ENCODE results near the gene TPTE. TPM values are rescaled to one million over a fixed set of nuclear protein-coding genes. Genes with fewer than 3 reads are reported as not detected.
"Not testable (repeated sequence)": the region's sequence is repeated elsewhere in the genome, so short reads cannot be mapped to it uniquely, and the experiment has no call there.

The TPTE gene
- total RNA-seq, 1 donor from 2014 or later = not detected

- TF ChIP-seq, protein P1, sequence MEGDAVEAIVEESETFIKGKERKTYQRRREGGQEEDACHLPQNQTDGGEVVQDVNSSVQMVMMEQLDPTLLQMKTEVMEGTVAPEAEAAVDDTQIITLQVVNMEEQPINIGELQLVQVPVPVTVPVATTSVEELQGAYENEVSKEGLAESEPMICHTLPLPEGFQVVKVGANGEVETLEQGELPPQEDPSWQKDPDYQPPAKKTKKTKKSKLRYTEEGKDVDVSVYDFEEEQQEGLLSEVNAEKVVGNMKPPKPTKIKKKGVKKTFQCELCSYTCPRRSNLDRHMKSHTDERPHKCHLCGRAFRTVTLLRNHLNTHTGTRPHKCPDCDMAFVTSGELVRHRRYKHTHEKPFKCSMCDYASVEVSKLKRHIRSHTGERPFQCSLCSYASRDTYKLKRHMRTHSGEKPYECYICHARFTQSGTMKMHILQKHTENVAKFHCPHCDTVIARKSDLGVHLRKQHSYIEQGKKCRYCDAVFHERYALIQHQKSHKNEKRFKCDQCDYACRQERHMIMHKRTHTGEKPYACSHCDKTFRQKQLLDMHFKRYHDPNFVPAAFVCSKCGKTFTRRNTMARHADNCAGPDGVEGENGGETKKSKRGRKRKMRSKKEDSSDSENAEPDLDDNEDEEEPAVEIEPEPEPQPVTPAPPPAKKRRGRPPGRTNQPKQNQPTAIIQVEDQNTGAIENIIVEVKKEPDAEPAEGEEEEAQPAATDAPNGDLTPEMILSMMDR (IDR thresholded peaks at IDR 0.05; ENCODE audit: partially characterized antibody, unreplicated experiment) = no peak
- Mint-ChIP-seq H3K4me3 (ENCODE audit: unreplicated experiment) (no peak overlapping the region), H3K27ac (ENCODE audit: unreplicated experiment) (no peak overlapping the region), H3K9me3 (ENCODE audit: unreplicated experiment) (peaks cover 3% of the 10 kb centered on the region), H3K27me3 (ENCODE audit: unreplicated experiment) (no peaks in the 10 kb centered on the region), H3K36me3 (ENCODE audit: unreplicated experiment) (no peaks in the 10 kb centered on the region), H3K4me1 (ENCODE audit: low read depth, unreplicated experiment) (no peaks in the 10 kb centered on the region)
- DNase-seq = no peak
Observed at GRCh38 chr21:10639123-10639522, 117.7 kb downstream of the TPTE start.

DNA sequence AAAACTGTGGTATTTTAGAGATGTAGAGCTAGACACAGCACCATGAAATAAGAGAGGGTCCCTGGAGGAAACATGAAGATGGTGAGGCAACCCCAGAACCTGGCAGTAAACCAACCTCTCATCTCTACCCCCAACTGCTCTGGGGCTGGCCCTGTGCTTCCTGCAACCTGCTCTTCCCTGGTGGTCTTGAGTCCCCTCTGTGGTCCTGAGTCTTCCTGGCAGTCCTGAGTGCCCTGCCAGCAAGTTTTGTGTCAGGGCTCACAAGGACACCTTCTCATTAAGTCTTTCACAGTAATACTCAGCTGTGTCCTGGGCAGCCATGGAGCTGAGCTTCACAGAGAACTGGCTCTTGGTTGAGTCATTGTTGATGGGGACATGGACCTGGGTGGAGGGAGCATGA lies 118.4 kb downstream of the TPTE start:
- not testable (repeated sequence) for H3K9me3 Mint-ChIP-seq (ENCODE audit: unreplicated experiment); H3K36me3 Mint-ChIP-seq (ENCODE audit: unreplicated experiment); H3K4me3 Mint-ChIP-seq (ENCODE audit: unreplicated experiment); H3K27ac Mint-ChIP-seq (ENCODE audit: unreplicated experiment); DNase-seq; H3K27me3 Mint-ChIP-seq (ENCODE audit: unreplicated experiment); H3K4me1 Mint-ChIP-seq (ENCODE audit: low read depth, unreplicated experiment)

- Mint-ChIP-seq H3K4me1 (ENCODE audit: low read depth, unreplicated experiment) (no peaks in the 10 kb centered on the region), H3K4me3 (ENCODE audit: unreplicated experiment) (no peak overlapping the region), H3K36me3 (ENCODE audit: unreplicated experiment) (no peaks in the 10 kb centered on the region), H3K27me3 (ENCODE audit: unreplicated experiment) (no peaks in the 10 kb centered on the region), H3K27ac (ENCODE audit: unreplicated experiment) (no peak overlapping the region), H3K9me3 (ENCODE audit: unreplicated experiment) (peaks cover 3% of the 10 kb centered on the region)
- TF ChIP-seq, protein P1 (IDR thresholded peaks at IDR 0.05; ENCODE audit: partially characterized antibody, unreplicated experiment) = no peak
- DNase-seq = no peak
Observed at GRCh38 chr21:10640446-10640845, 119.1 kb downstream of the TPTE start.

DNA sequence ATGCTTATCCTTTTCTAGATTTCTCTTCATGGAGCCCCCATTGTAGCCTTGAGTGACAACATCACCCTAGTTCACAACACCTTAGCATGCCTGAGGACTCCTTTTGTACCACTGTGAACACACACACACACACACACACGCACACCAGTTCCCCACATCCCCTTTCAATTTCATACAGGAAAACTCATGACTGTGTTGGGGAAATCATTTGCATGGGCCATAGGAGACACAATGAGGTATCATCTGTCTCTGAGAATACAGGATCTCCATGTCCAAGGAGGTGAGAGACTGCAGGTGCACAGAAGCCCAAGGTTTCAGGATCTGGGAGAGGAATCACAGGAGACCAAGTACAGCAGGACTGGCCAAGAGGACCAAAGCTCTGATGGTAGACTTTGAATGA lies 119.7 kb downstream of the TPTE start:
- TF ChIP-seq, protein P1 (IDR thresholded peaks at IDR 0.05; ENCODE audit: partially characterized antibody, unreplicated experiment) = no peak
- H3K27ac Mint-ChIP-seq (ENCODE audit: unreplicated experiment) = no peak overlapping the region

DNA sequence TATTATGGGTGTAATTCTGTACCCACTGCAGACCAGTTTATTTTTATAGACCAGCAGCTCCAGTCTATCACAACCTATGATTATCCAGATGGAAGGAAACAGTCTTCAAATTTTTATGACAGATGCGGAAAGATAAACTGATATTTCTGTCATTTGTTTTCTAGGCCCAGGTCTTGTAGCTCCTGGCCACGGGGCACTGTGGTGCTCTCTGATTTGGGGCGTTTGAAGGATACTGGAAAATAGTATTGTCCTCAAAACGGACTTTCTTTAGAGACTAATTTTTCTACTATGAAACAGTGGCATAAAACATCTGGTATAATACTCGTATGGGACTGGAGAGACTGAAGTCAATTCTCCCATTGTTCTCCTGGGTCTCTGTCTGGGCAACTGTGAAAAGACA lies 124.3 kb downstream of the TPTE start:
- H3K4me1 Mint-ChIP-seq (ENCODE audit: low read depth, unreplicated experiment); H3K27me3 Mint-ChIP-seq (ENCODE audit: unreplicated experiment): not testable (repeated sequence)

More for the DNA sequence above, 119.7 kb downstream of the TPTE start:
- Mint-ChIP-seq H3K9me3 (ENCODE audit: unreplicated experiment) (peaks cover 3% of the 10 kb centered on the region), H3K4me1 (ENCODE audit: low read depth, unreplicated experiment) (no peaks in the 10 kb centered on the region), H3K27me3 (ENCODE audit: unreplicated experiment) (no peaks in the 10 kb centered on the region), H3K36me3 (ENCODE audit: unreplicated experiment) (no peaks in the 10 kb centered on the region), H3K4me3 (ENCODE audit: unreplicated experiment) (no peak overlapping the region)
- DNase-seq = no peak

GRCh38 chr21:10649350-10650149 lies 128.2 kb downstream of the TPTE start:
- H3K36me3 Mint-ChIP-seq (ENCODE audit: unreplicated experiment); H3K4me1 Mint-ChIP-seq (ENCODE audit: low read depth, unreplicated experiment); H3K27me3 Mint-ChIP-seq (ENCODE audit: unreplicated experiment); H3K27ac Mint-ChIP-seq (ENCODE audit: unreplicated experiment); H3K4me3 Mint-ChIP-seq (ENCODE audit: unreplicated experiment); DNase-seq: not testable (repeated sequence)
- H3K9me3 Mint-ChIP-seq (ENCODE audit: unreplicated experiment) = peaks cover 10% of the 10 kb centered on the region

More for the DNA sequence above, 124.3 kb downstream of the TPTE start:
- peaks cover 10% of the 10 kb centered on the region for H3K9me3 Mint-ChIP-seq (ENCODE audit: unreplicated experiment)
- H3K4me3 Mint-ChIP-seq (ENCODE audit: unreplicated experiment); DNase-seq; H3K36me3 Mint-ChIP-seq (ENCODE audit: unreplicated experiment); H3K27ac Mint-ChIP-seq (ENCODE audit: unreplicated experiment): not testable (repeated sequence)

DNA sequence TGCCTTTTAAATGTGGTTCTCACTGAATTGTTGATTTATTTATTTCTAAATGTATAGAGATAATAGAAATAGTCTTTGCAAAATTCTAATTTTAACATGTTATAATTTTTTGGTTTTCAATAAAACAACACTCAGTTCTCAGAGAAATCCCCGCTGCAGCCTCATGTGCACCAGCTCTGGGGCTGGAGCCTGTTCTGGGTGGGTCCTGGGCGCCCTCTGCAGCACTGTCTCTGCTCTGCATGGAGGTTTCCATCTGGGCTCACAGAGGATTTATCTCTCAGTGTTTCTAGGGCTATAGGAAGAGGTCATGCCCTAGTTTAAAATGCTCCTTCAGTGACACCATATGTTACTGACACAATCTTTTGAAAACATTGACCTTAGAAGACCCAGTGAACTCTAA lies 128.9 kb downstream of the TPTE start:
- DNase-seq; H3K4me3 Mint-ChIP-seq (ENCODE audit: unreplicated experiment); H3K27ac Mint-ChIP-seq (ENCODE audit: unreplicated experiment); H3K27me3 Mint-ChIP-seq (ENCODE audit: unreplicated experiment); H3K4me1 Mint-ChIP-seq (ENCODE audit: low read depth, unreplicated experiment); H3K36me3 Mint-ChIP-seq (ENCODE audit: unreplicated experiment): not testable (repeated sequence)
- H3K9me3 Mint-ChIP-seq (ENCODE audit: unreplicated experiment) = peaks cover 10% of the 10 kb centered on the region

Measured in glutamatergic neuron (in vitro differentiated cells).